Lung (tissue), 12 donors: ENCODE measurements around the gene ACAD8. TPM values are rescaled to one million over a fixed set of nuclear protein-coding genes. Genes with fewer than 3 reads are reported as not detected.

Experiments used
- ATAC-seq: fragments of 200-7000 bp; cut with Tn5 transposase; one replicate; pipeline ENCODE4 v1.9.1; 2020; ENCODE audit warnings: moderate number of reproducible peaks; ENCODE audit not compliant: insufficient read depth, low FRiP score
- DNase-seq, 3 donors: peaks; one replicate each; pipeline ENCODE4 v3.0.0-alpha.2; 2013 to 2017
- H3K27ac ChIP-seq, 2 donors: one replicate each; pipeline ENCODE4 v1.5.1; 2013; ENCODE audit warnings: mild to moderate bottlenecking in 2 of 2, moderate library complexity in 2 of 2, control low read depth in 1 of 2, inconsistent platforms in 1 of 2, low read depth in 1 of 2, low read length in 1 of 2
- H3K27me3 ChIP-seq, 3 donors: one replicate each; pipeline ENCODE4 v1.5.1; 2013; ENCODE audit warnings: low read length in 2 of 3; ENCODE audit not compliant: control insufficient read depth in 3 of 3, insufficient read depth in 3 of 3
- H3K36me3 ChIP-seq, 4 donors: one replicate each; pipeline ENCODE4 v1.5.1; 2013; ENCODE audit warnings: low read length in 4 of 4, mild to moderate bottlenecking in 1 of 4, moderate library complexity in 1 of 4; ENCODE audit not compliant: control insufficient read depth in 4 of 4, insufficient read depth in 4 of 4
- H3K4me1 ChIP-seq, 5 donors: one replicate each; pipeline ENCODE4 v1.5.1; 2013; ENCODE audit warnings: low read length in 5 of 5, mild to moderate bottlenecking in 2 of 5, moderate library complexity in 1 of 5; ENCODE audit not compliant: control insufficient read depth in 5 of 5, insufficient read depth in 5 of 5
- H3K4me3 ChIP-seq: one replicate; pipeline ENCODE4 v1.5.1; 2013; ENCODE audit warnings: mild to moderate bottlenecking, control low read depth, moderate library complexity
- H3K9ac ChIP-seq, 2 donors: one replicate each; pipeline ENCODE4 v1.5.1; 2013; ENCODE audit warnings: low read length in 2 of 2, control low read depth in 1 of 2; ENCODE audit not compliant: insufficient read depth in 1 of 2
- H3K9me3 ChIP-seq, 4 donors: one replicate each; pipeline ENCODE4 v1.5.1; 2013; ENCODE audit warnings: low read length in 3 of 4, mild to moderate bottlenecking in 1 of 4, moderate library complexity in 1 of 4; ENCODE audit not compliant: control insufficient read depth in 4 of 4, insufficient read depth in 3 of 4
- CTCF ChIP-seq: IDR thresholded peaks from 2 replicates; pipeline ENCODE4 v1.5.1; 2012; ENCODE audit warnings: mild to moderate bottlenecking; ENCODE audit errors: control extremely low read depth, extremely low read depth
- WGBS, 2 donors: extraction: QIAGEN DNeasy Blood & Tissue Kit; methylation state at CpG; one replicate each; pipeline ENCODE4 v1.1.7; 2013; 5-methylcytosine and 5-hydroxymethylcytosine counted together
- polyA plus RNA-seq, 2 donors: library from polyadenylated mRNA; stranded (reverse); fragments of 200-250 nt; gene quantifications; one replicate each; pipeline ENCODE4 v1.2.1, GENCODE V29; 2013
- total RNA-seq, 2 donors: library from RNA; depleted of rRNA in 1 of 2; stranded (reverse); fragments of >200 nt in 1 of 2; gene quantifications; one replicate each; pipeline ENCODE4 v1.2.1, GENCODE V29; 2014 to 2021
- donor health status: control.
- donor health status: control.
- donor health status: Bipolar disorder and iron deficiency.
- donor health status: healthy.
- donor health status: DM: yes; HTN: yes; CAD: no.

ACAD8 gene
- total and polyA plus RNA-seq, 4 donors, result 24.7 to 36.3 (median 30.0) TPM

- Histone ChIP-seq H3K36me3 (peaks cover 16 to 49% (median 25%) of the 10 kb centered on the region in 4 donors), H3K9me3 (no peaks in the 10 kb centered on the region), H3K4me3 (no peak overlapping the region), H3K27me3 (no peaks in the 10 kb centered on the region), H3K9ac (no peak overlapping the region), H3K27ac (no peak overlapping the region), H3K4me1 (peaks cover 0 to 10% (median 4%) of the 10 kb centered on the region in 5 donors)
- WGBS, 2 donors, result 67 to 79% methylated on average over 7 of the region's 7 CpGs
- TF ChIP-seq CTCF, result no peak
- DNase-seq (no peak), ATAC-seq (no peak)
These were observed 4.4 kb upstream of the ACAD8 start for GRCh38 chr11:134248910-134249480.

GRCh38 chr11:134250246-134250645 is 3.1 kb upstream of the ACAD8 start:
- ATAC-seq, result no peak
- Histone ChIP-seq H3K4me1 (peaks cover 0 to 16% (median 4%) of the 10 kb centered on the region in 5 donors), H3K27me3 (no peaks in the 10 kb centered on the region), H3K4me3 (no peak overlapping the region), H3K9me3 (no peaks in the 10 kb centered on the region), H3K36me3 (peaks cover 16 to 40% (median 23%) of the 10 kb centered on the region in 4 donors), H3K9ac (no peak overlapping the region), H3K27ac (no peak overlapping the region)
- DNase-seq, result no peak
- TF ChIP-seq CTCF, result no peak
- WGBS, 2 donors, result 70 to 88% methylated on average over 3 of the region's 3 CpGs

DNA sequence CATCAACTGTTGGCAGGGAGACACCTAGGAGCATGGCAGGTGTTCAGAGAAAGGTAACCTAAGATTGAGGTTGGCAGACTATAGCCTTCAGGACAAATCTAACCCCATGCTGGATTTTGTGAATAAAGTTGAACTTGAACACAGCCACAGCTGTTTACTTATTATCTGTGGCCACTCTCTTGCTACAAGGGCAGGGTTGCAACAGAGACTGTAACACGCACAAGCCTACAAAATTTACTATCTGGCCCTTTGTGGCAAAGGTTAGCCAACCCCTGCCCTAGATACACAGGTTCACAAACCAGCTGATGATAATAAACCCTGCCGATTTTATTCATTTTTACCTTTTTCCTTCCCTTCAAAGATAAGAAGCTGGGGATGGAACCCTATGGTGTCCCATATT is 2.7 kb upstream of the ACAD8 start:
- TF ChIP-seq CTCF, result no peak
- ATAC-seq (no peak), DNase-seq (no peak)
- Histone ChIP-seq H3K4me3 (no peak overlapping the region), H3K4me1 (peaks cover 0 to 16% (median 4%) of the 10 kb centered on the region in 5 donors), H3K36me3 (peaks cover 16 to 36% (median 23%) of the 10 kb centered on the region in 4 donors), H3K27ac (no peak overlapping the region), H3K9me3 (no peaks in the 10 kb centered on the region), H3K9ac (no peak overlapping the region), H3K27me3 (no peaks in the 10 kb centered on the region)
- 65 to 89% methylated on average over 2 of the region's 2 CpGs for WGBS, 2 donors
